HG02642 (cell line): Measurements from ENCODE around the gene RAB4B.
"Not testable (repeated sequence)": the region's sequence is repeated elsewhere in the genome, so short reads cannot be mapped to it uniquely, and the experiment has no call there.

Experiments
- ATAC-seq: cut with Tn5 transposase; IDR thresholded peaks from one replicate; pipeline ENCODE4 v1.9.1; 2021; ENCODE audit warnings: mild to moderate bottlenecking; ENCODE audit not compliant: unreplicated experiment, poor library complexity

RAB4B gene

GRCh38 chr19:40801426-40802299, 23.6 kb downstream of the RAB4B start:
- no peak for ATAC-seq

DNA sequence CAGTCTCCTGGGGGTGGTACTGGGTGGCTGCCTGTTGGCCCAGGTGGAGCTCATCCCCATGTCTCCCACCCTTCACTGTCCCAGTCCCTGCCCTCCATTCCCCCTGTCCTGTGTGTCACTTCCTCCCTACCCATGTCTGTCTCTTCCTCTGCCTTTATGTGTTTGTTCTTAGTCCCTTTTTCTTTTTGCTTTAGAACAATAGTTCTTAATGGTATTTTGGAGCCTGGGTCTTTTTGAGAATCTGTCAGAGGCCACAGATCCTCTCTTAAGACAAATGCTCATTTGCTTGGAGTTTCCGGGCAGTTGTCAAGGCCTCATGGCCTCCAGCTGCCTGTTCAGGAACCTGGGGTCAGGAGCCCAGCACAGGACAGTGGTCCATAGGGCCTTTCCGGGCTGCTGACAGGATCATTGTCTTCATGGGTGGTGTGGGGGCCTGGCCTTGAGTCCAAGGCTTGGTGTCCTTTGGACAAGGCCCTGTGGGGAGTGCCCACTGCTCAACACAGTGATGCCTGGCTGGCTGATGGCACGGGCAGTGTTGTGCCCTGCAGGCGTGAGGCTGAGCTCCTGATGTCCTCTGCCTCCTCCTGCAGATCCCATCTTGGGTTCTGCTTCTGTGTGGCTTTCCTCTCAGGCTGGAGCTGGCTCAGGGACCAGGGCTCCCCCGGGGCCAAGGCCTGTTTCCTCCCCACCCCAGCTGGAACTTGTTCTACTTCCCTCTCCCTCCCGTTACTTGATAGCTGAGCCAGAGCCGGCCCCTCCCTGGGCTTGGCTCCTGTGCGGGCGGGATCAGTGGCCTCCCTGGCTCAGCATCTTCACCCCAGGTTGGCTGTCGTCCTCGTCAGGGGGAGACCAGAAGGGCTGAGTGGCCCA, 24.5 kb downstream of the RAB4B start:
- ATAC-seq: no peak

DNA sequence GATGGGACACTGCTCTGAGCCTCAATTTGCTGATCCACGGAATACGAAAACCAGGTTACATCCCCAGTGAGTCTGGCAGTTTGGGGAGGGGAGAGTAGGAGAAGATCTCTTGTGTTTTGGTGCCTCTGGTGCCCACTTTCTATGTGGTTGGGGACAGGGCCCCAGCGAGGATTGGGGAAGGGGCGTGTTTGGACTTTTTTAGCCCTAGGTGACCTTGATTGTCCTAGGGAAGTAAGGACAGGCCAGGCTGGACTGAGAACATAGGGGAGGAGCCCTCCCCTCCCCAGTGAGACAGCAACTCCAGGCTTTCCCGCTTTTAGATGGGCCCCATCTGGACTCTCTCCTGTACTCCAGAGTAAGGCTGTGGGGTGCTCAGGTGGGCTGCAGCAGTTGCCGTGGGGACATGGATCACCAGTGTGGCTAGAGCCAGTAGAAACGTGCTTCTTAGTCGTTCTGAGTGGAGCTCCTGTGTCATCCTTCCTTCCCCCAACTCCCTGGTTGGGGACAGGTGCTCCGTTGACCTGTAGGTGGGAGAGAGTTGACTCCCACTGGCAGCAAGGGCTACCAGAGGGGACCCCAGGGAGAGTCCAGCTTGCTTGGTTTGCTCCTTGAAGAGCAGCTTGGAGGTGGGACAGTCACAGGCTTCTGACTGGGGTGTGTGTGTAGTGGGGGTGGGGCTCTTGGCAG, 25.3 kb downstream of the RAB4B start:
- ATAC-seq: no peak

DNA sequence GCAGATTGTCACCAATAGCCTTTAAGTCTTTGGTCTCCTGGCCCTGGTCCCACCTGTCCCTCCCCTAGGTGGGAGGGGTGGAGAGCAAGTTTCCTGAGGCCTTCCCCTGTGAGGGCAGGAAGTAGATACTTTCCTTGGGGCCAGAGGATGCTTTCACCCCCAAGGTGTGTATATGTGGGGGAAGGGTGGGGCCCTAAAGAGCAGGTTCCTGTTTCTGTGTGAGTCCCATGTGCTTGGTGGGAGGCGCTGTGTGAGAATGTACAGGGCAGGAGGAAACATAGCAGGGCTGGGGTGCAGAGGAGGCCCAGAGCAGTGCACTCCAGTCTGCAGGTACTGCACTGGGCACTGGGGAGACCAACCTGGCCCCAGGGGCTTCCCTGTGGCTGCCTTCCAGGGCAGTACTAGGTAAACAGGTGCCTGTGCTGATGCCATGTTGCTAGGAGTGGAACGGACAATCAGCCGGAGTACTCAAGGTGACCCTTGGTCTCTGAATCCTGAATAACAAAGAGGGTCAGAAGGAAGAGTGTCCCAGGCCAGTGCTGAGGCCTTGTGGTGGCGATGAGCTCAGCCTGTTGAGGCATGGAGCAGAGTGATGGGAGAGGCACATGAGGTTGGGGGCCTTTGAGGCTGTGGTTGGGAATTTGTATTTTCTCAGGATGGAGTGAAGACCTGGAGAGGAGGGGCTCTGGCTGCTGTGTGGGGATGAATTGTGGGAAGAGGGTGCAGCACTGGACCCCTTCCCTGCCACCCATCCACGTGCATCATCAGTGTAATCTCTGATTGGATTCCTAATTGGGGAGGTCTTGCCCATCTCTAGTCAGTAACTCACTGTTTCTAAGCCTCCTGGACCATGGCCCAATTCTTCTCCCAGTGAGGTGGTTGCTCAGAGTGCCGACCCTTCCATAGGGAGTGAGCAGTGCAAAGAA, 26.1 kb downstream of the RAB4B start:
- no peak for ATAC-seq

- ATAC-seq: no peak
Observed at GRCh38 chr19:40804783-40805242, 26.8 kb downstream of the RAB4B start.

DNA sequence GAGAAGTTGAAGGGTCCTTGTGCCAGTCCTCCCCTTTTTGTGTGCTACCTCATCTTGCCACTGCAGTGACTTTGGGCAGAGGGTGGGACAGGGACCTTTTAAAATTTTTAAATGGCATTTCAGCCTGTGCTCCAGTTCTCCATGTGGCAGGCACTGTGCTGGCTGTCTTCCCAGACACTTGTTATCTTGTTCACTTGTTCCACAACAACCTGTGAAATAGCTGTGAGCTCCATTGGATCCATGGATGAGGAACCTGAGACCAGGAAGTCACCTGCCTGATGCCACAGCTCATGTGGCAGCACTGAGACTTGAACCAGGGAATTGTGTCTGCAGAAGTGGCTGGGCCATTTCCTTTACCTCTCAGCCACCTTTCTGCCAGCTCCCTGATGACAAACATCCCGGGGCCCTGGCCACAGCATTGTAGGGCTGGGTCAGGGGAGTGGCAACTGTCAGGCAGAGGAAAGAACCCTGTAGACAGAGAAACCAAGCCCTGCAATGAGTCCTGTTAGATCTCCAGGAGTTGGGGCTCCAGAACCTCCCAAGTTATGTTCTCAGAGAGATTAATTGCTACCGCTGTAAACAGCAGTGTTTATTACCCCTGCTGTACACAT, 27.3 kb downstream of the RAB4B start:
- no peak for ATAC-seq

GRCh38 chr19:40806423-40807146, 28.5 kb downstream of the RAB4B start:
- no peak for ATAC-seq

GRCh38 chr19:40807147-40808020, 29.3 kb downstream of the RAB4B start:
- ATAC-seq: no peak

GRCh38 chr19:40808021-40808325, 29.9 kb downstream of the RAB4B start:
- ATAC-seq: no peak

DNA sequence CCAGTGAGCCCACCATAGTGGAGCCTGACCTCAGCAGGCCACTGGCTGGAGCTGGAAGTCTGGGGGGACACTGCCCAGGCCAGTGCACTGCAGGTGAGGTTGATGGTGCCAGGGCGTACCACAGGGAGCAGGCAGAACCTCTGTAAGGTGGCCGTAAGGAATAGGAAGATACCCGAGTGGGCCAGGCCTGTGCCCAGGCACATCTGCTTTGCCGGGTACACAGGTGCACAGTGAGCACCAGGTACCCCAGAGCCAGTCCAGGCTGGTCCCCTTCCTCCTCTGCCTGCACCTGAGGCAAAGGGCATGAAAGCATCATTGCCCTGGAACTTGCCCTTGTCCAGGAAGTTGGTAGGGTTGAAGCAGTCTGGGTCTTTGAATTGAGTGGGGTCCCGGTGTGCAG, 30.4 kb downstream of the RAB4B start:
- no peak for ATAC-seq

DNA sequence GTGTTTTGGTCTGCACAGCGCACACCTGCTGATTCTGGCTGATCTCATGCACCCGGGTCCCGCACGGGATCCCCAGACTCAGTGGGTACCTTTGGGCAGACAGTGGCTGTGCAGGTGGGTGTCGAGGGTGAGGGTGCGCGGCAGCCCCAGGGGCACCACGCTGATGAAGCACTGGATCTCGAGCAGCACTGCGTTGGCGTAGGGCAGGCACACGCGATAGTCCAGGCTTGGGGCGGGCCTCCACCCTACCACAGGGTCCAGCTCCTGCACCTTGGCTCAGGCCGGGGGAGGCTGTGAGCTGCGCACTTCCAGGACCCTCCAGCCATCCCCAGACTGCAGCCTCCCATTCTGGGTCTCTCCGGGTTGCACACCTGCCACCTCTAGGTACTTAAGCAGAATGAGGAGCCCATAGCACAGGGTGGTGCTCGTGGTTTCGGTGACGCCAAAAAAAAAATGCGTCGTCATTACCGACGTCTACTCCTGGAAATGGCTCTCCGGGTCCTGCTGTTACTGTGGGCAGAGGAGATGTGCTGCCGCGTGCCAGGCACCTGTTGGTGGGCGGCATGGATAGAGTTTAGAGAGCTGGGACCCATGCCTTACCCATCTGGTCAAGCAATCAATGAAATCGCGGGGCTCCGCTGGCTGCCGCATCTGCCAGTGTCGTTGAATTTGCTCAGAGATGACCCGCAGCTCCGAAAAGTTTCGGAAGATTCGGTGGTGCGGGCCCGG, 31.5 kb downstream of the RAB4B start:
- no peak for ATAC-seq

DNA sequence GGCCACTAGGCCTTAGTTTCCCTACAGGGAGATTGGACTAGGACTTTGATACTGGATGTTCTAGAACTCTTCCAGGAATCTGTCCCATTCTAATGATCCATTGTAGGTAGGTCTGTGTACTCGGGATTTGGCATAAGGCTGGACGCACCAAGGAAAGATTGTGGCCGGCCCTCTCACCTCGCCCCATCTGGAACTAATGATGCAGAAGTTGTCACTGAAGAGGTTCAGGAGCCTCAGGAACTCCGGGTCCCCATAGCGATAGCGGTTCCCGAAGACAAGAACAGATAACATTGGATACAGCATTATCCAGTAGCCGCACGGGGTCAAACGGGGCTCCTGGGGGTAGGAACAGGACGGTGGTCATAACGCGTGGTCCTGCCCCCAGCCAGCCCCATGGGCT, 32.1 kb downstream of the RAB4B start:
- no peak for ATAC-seq

DNA sequence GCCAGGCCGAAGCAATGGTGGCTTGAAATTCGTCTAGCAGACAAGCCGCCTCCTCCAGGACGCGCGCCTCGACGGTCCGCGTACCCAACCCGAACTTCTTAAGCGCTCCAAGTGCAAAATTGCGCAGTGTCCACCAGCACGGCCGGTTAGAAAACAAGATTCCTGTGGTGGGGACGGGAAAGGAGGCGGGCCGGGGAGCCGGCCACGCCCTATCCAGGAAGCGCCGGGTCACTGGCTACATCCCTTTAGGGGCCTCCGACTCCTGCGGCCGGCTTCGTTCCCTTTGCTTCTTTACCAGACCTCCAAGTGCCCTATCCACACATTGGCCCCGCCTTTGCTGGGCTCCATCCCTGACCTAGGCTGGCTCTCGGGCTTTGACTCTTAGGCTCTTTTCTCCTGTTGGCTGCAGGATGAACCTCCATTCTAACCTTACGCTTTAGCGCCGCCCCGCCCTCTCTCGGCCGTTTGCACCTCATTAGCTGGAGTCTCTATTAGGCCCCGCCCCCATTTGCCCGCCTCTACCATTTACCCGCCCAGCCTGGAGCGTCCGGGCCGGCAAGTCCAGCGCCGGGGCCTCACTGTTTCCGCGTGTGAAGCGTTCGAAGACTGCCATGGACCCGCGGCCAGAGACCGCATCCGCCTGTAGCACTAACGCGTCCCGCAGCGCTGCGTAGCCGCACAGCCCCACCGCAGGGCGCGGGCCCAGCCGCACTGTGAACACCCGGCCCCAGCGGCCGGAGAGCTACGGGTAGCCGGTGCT, 32.8 kb downstream of the RAB4B start:
- peak; percentile 66 for ATAC-seq

- no peak for ATAC-seq
Observed at GRCh38 chr19:40811478-40812341, 33.7 kb downstream of the RAB4B start.

- not testable (repeated sequence) for ATAC-seq
Observed at GRCh38 chr19:40812571-40812970, 34.5 kb downstream of the RAB4B start.

GRCh38 chr19:40813182-40813581, 35.1 kb downstream of the RAB4B start:
- no peak for ATAC-seq
